ENCODE results near the gene SERPINA10. TPM values are rescaled to one million over a fixed set of nuclear protein-coding genes. Genes with fewer than 3 reads are reported as not detected.

The SERPINA10 gene
- total and polyA plus RNA-seq, 12 donors: 0.13 TPM; not detected in 11

GRCh38 chr14:94330432-94330831 is 37.4 kb upstream of the SERPINA10 start:
- 74 to 88% (median 82%) methylated on average over 2 to 3 of the region's 3 CpGs for WGBS, 4 donors

DNA sequence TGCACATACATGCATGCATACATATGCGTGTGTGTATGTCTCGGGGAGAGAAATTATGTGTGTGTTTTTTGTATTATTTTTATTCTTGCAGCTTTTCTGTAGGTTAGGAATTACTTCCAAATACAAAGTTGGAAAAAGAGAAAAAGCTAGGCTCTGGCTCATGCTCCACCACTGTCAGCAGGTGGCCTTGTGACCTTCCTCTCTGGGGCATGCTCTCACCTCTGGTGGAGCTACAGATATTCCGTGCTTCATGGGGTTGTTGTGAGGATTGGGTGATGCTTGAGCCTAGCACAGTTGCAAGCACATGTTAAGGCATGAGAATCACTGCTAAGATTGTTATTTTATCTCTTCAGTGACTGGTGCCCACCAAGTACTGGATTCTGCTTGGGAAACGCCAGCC is 36.8 kb upstream of the SERPINA10 start:
- no peaks in the 10 kb centered on the region for H3K4me1 ChIP-seq (replicated peaks in 1 of 2)
- no peak overlapping the region for H3K4me3 ChIP-seq
- H3K27me3 ChIP-seq: no peaks in the 10 kb centered on the region
- H3K9me3 ChIP-seq (replicated peaks in 1 of 3): no peaks in the 10 kb centered on the region
- 84 to 91% (median 88%) methylated on average over 4 of the region's 4 CpGs for WGBS, 4 donors
- no peak for TF ChIP-seq CTCF (IDR thresholded peaks at IDR 0.05)
- TF ChIP-seq POLR2A (IDR thresholded peaks at IDR 0.05): no peak
- no peak for DNase-seq
- no peaks in the 10 kb centered on the region for H3K36me3 ChIP-seq (replicated peaks in 1 of 2)
- no peak overlapping the region for H3K27ac ChIP-seq
- intact Hi-C loops (cut with DNase I): no loop called here

More at GRCh38 chr14:94330432-94330831, 37.4 kb upstream of the SERPINA10 start:
- H3K27ac ChIP-seq: no peak overlapping the region
- no peaks in the 10 kb centered on the region for H3K4me1 ChIP-seq (replicated peaks in 1 of 2)
- DNase-seq: no peak
- intact Hi-C loops (cut with DNase I): no loop called here
- no peak for TF ChIP-seq POLR2A (IDR thresholded peaks at IDR 0.05)
- no peak for TF ChIP-seq CTCF (IDR thresholded peaks at IDR 0.05)
- no peaks in the 10 kb centered on the region for H3K36me3 ChIP-seq (replicated peaks in 1 of 2)
- H3K27me3 ChIP-seq: no peaks in the 10 kb centered on the region
- H3K4me3 ChIP-seq: no peak overlapping the region
- H3K9me3 ChIP-seq (replicated peaks in 1 of 3): no peaks in the 10 kb centered on the region

DNA sequence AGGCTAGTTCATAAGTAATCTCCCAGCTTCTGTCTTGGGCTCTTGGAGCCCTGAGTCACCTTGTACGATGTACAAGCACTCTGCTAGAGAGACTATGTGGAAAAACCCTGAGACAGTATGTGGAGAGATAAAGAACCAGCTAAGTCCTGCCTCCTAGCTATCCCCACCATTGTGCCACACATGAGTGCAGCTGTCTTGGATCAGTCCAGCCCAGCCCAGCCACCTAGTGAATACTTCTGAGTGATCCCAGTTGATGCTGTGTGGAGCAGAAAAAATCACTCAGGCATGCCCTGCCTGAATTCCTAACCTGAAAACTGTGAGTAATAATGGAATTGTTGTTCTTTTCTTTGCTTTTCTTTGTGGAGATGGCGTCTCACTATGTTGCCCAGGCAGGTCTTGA is 35.1 kb upstream of the SERPINA10 start:
- Histone ChIP-seq H3K27ac (no peak overlapping the region), H3K4me3 (no peak overlapping the region), H3K36me3 (replicated peaks in 1 of 2) (no peaks in the 10 kb centered on the region), H3K4me1 (replicated peaks in 1 of 2) (no peaks in the 10 kb centered on the region), H3K27me3 (no peaks in the 10 kb centered on the region), H3K9me3 (replicated peaks in 1 of 3) (no peaks in the 10 kb centered on the region)
- intact Hi-C loops (cut with DNase I): no loop called here
- 56 to 63% (median 62%) methylated on average over 2 of the region's 2 CpGs for WGBS, 4 donors
- TF ChIP-seq POLR2A (IDR thresholded peaks at IDR 0.05): no peak
- no peak for DNase-seq

- no peak for TF ChIP-seq POLR2A (IDR thresholded peaks at IDR 0.05)
- TF ChIP-seq CTCF (IDR thresholded peaks at IDR 0.05): no peak
- no peaks in the 10 kb centered on the region for H3K9me3 ChIP-seq (replicated peaks in 1 of 3)
- intact Hi-C loops (cut with DNase I): no loop called here
- no peak within 1 kb of the TSS for H3K4me3 ChIP-seq
- no peaks in the 10 kb centered on the region for H3K36me3 ChIP-seq (replicated peaks in 1 of 2)
- no peaks in the 10 kb centered on the region for H3K27me3 ChIP-seq
- no peak within 1 kb of the TSS for H3K27ac ChIP-seq
- 56 to 64% (median 60%) methylated on average over 8 to 15 of the region's 15 CpGs for WGBS, 4 donors
- no peaks in the 10 kb centered on the region for H3K4me1 ChIP-seq (replicated peaks in 1 of 2)
- no peak for DNase-seq
Measured at GRCh38 chr14:94322648-94323570, 29.8 kb upstream of the SERPINA10 start, which contains the start of gene SERPINA6. Gene SERPINA6, minus strand, starts transcription at chr14:94323336. Its CDS starts 8,688 bp downstream, at chr14:94314648.
